NCI-H2196 (cell line): ENCODE results near the gene DMRTC1.
"Not testable (repeated sequence)": the region's sequence is repeated elsewhere in the genome, so short reads cannot be mapped to it uniquely, and the experiment has no call there.

Experiments
- DNase-seq: peaks from one replicate; lab custom pipeline; 2025; ENCODE audit not compliant: unreplicated experiment; lab: John Stamatoyannopoulos, UW

DMRTC1 gene, protein sequence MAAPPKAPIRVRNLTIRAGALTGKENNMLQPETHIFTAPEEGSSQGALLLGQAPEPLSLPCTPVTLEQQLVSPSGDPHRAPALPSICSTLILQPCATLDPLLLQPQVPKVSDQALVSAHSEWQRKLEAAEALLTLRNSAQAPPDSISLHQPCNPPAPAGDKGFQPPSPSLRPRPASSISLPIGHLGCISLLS

DNA sequence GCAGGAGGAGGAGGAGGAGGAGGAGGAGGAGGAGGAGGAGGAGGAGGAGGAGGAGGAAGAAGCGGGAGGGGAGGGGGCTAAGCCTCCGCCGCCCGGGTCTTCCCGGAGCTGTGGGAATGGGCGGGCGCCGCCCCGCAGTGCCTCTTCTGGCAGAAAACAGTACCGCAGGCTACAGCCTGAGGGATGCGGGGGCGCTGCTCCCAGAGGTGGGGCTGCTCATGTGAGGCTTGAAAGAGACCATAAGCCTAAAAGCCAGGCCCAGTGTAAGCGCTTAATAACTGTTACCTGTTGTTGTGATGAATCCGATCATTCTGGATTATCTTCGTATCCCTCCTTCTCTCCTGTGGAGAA, at the start of gene DMRTC1:
TSS of gene DMRTC1 (minus strand) at position 19 of the 351 bp plus-strand sequence. CDS start 68,143 bp downstream, outside the sequence.
- not testable (repeated sequence) for DNase-seq

- not testable (repeated sequence) for DNase-seq
These were observed 37.3 kb upstream of the DMRTC1 start for GRCh38 chrX:72980894-72981469.

DNA sequence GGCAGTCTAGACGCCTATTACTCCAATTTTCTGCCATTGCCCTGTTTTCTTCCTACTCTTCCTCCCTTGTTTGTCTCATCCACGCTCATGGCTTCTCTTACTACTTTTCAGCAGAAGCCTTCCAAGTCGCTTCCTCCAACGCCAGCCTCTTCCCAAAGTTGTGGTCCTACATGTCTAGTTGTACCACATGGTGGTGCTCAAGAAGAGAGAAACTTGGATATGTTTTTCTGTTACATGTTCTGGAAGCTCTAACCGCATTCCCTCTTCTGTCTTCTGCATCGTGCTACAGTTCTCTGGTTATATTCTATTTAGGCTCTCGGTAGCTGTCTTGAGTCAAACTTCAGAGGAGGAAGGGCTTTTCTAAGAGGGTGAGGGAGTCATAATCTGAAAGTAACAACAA, 31.2 kb upstream of the DMRTC1 start:
- not testable (repeated sequence) for DNase-seq

- DNase-seq: not testable (repeated sequence)
These were observed 28.2 kb upstream of the DMRTC1 start for GRCh38 chrX:72971859-72972258.

GRCh38 chrX:72959971-72960370, 16.3 kb upstream of the DMRTC1 start:
- not testable (repeated sequence) for DNase-seq

DNA sequence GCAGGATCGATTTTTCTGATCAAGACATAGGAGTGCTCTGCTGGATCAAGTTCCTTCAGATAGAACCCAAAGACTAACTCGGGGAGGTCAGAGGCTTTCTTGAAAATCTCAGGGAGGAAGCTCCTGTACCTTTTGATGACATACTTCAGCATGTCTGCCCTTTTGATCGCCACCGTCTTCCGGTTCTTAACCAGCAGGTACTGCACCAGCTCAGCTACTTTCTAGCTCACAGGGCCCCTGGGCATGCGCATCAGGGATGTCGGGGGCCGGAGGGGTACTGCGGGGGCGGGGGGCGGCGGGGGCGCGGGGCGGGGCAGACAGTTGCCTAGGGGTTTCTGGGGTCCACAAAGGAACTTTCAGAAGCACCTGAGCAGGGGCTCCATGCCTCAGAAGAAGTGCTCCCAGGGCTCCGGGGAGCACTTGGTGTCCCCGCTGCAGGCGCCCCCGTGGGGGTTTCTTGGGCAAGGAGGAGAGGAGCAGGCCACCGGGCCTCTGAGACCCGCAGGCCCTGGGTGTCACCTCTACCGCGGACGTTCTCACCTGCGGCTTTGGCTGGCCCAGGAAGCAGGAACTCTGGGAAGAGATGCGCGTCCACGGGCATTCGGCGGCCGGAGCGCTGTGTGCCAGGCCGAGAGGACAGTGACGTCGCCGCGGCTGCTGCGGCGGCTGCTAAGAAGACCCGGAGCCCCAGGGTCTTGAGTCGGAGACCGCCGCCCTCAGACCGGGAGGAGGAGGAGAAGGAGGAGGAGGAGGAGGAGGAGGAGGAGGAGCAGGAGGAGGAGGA, 410 bp downstream of the DMRTC1 start:
- not testable (repeated sequence) for DNase-seq

DNA sequence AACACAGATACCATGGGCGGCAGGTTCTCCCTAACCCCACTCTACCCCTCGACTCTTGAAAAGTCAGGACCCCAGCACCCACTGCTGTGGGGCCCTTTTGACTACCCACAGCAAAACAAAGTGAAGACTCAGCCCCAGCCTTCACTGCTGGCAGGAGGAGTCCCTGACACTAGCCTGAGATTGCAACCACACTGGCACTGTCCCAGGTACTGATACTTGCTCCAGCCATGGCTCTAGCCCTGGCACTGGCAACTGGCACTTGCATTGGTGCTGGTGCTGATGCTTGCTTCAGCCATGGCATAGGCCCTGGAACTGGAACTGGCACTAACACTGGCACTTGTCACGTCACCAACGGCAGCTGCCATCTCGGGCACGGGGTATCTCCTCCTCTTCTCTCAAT, 1.4 kb downstream of the DMRTC1 start:
- DNase-seq: not testable (repeated sequence)

DNA sequence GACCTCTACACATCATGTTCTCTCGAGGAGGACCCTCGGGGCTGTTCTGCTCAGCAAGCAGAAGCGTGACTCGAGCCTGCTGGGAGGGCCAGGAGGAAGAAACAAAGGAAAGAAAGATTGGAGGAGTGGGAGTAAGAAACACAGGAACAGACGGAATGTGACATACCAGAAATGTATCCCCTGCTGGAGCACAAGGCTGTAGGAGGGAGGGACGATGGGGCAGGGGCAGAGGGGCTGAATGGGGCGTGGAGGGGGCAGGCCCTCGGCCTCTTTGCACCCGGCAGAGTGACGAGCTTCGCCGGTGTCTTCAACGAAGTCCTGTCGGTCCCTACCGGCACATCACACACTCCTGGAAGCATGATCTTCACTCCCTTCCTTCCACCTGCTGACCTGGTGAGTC, 5.7 kb downstream of the DMRTC1 start, which contains the start of gene FAM236A:
TSS of gene FAM236A (plus strand) at position 301 of the 400 bp plus-strand sequence. CDS start at position 358, 57 bp downstream.
- DNase-seq: not testable (repeated sequence)

DNA sequence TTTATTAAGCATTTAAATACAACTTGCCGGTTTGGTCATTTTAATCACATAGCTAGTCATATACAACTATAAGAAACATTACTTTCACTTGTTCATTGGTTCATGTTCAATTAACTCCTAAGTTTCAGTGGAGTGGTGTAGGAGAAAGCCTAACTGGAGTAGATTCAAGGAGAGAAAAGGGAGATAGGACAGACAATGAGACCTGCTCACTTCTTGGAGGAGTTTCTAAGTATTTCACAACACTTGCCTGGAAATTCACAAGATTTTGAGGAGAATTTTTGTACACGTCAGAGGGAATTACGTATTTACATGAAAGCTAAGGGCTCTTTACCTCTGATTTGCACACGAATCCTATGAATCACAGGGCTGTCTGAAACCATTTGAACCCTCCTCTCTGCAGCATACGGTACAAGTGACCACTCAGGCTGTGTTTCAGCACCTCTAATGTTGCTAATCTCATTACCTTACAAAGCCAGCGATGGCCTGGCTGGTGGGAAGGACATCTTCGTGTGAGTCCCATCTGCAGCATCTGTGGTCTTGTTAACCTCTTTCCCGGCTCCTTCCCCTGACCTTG, 6.7 kb downstream of the DMRTC1 start:
- not testable (repeated sequence) for DNase-seq

GRCh38 chrX:72936455-72936854, 7.2 kb downstream of the DMRTC1 start:
- not testable (repeated sequence) for DNase-seq

DNA sequence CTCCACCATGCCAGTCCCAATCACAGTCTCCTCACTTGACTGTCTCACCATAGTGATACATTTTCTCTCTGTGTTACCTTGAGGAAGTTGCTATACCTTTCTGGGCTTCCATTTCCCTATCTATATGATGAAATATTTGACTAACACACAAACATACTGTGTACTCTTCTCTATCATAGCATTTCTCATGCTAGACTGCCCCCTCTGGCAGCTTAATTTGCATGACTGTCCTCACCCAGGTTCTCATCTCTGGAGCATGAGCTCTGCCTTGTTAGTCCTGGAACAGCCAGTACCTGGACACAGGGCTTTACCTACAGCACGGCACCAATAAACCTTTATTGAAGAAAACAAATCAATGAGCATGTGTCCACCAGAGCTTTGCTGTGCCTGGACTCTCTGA, 11.4 kb downstream of the DMRTC1 start:
- DNase-seq: not testable (repeated sequence)

- not testable (repeated sequence) for DNase-seq
These were observed 27.5 kb downstream of the DMRTC1 start for GRCh38 chrX:72916096-72916495.

DNA sequence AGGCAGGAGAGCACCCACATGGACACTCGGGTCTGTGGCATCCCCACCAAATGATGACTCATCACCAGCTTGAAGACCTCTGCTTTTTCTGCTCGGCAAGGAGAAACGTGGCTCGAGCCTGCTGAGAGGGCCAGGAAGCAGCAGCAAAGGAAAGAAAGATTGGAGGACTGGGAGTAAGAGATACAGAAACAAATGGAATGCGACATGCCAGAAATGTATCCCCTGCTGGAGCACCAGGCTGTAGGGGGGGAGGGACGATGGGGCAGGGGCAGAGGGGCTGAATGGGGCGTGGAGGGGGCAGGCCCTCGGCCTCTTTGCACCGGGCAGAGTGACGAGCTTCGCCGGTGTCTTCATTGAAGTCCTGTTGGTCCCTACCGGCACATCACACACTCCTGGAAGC, 31.3 kb downstream of the DMRTC1 start, which contains the start of gene FAM236C:
TSS of gene FAM236C (plus strand) at position 301 of the 400 bp plus-strand sequence. CDS start 100 bp downstream, outside the sequence.
- not testable (repeated sequence) for DNase-seq

DNA sequence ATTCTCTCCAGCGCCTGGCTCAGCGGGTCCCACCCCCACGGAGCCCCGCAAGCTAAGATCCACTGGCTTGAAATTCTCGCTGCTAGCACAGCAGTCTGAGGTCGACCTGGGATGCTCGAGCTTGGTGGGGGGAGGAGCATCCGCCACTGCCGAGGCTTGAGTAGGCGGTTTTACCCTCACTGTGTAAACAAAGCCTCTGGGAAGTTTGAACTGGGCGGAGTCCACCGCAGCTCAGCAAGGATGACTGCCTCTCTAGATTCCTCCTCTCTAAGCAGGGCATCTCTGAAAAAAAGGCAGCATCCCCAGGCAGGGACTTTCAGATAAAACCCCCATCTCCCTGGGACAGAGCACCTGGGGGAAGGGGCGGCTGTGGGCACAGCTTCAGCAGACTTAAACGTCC, 53.9 kb downstream of the DMRTC1 start:
- not testable (repeated sequence) for DNase-seq

DNA sequence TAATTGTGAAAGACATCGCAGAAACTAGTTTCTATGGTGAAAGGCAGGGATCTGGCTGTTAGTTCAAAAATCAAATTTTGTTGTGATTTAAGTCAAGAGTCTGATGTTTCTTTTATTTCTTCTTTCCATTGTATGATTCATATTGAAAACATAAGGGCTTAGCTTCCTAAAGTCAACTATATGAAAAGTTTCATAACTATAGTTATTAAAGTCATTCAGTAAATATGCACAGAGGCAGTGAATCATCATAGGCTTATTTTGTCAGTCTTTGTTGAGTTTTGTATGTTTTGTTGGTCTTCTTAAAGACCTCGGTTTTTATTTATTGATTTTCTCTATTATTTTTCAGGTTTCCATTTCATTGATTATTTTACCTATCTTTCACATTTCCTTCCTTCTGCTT, 60.7 kb downstream of the DMRTC1 start:
- DNase-seq: not testable (repeated sequence)

GRCh38 chrX:72837532-72837931, 106.1 kb downstream of the DMRTC1 start:
- not testable (repeated sequence) for DNase-seq

DNA sequence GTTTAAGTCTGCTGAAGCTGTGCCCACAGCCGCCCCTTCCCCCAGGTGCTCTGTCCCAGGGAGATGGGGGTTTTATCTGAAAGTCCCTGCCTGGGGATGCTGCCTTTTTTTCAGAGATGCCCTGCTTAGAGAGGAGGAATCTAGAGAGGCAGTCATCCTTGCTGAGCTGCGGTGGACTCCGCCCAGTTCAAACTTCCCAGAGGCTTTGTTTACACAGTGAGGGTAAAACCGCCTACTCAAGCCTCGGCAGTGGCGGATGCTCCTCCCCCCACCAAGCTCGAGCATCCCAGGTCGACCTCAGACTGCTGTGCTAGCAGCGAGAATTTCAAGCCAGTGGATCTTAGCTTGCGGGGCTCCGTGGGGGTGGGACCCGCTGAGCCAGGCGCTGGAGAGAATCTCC, 112.9 kb downstream of the DMRTC1 start:
- not testable (repeated sequence) for DNase-seq
